Measurements from ENCODE around the gene GOLGA2. TPM values are rescaled to one million over a fixed set of nuclear protein-coding genes. Genes with fewer than 3 reads are reported as not detected.
A peak's percentile ranks its signal among the peaks of the same experiment; 100 is the strongest.

The GOLGA2 gene
- total and polyA plus RNA-seq, 2 of the 4 experiments (the other 2 are of a cell fraction) = 118 to 146 TPM

DNA sequence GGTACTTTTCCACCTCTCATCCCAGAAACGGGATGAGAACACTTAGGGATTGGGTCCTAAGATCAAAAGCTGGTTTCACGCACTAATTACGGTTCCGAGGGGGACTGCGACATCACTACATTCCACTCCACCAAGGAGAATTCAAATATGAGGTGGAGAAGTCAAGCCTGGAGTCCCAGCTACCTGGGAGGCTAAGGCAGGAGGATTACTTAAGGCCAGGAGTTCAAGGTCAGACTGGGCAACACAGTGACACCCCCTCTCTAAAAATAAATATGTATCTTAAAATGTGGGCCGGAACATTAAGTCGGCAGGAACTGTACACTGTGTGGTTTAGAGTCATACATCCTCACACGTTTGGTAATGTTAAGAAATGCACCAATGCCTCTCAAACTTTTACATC, 1.6 kb downstream of the GOLGA2 start:
- no peak overlapping the region for H4K5ac ChIP-seq (ENCODE audit: low read depth, low read length)
- H2AK5ac ChIP-seq (ENCODE audit: low read depth, low read length) = peak overlapping the region; percentile 2; the same call in 1 of the 2 replicates
- no CpG with 5 or more reads among the region's 8 CpGs for WGBS, 2 experiments (ENCODE audit: extremely low coverage in 2 of 2, insufficient read length in 1 of 2)
- H2BK120ac ChIP-seq (ENCODE audit: low read depth, low read length) = no peak overlapping the region
- peak overlapping the region; percentile 29 for H2AK9ac ChIP-seq (replicated peaks; ENCODE audit: low read depth, low read length, poor library complexity)
- in situ Hi-C loops (cut with MboI; ENCODE audit: low sequenced_read_pairs) = no loop called here
- H3K4ac ChIP-seq (ENCODE audit: low read depth, low read length) = no peak overlapping the region; the same call in 1 of the 2 replicates
- BruUV-seq (replicated peaks) = no TSS peak
- no peak overlapping the region for H3K18ac ChIP-seq (ENCODE audit: low read depth, low read length)
- intact Hi-C loops (cut with micrococcal nuclease) = no loop called here
- H3K14ac ChIP-seq (replicated peaks; ENCODE audit: low read depth, low read length) = peak overlapping the region; percentile 80
- H3K23ac ChIP-seq (ENCODE audit: low read depth, low read length) = peak overlapping the region; percentile 91; the same call in 1 of the 2 replicates
- dilution Hi-C loops (cut with HindIII; ENCODE audit: low sequenced_read_pairs, unreplicated experiment) = no loop called here
- no peak overlapping the region for H2AFZ ChIP-seq (replicated peaks; ENCODE audit: low read length, poor library complexity)
- no peak overlapping the region for H2BK20ac ChIP-seq (ENCODE audit: low read depth, low read length)
- H3K79me1 ChIP-seq (ENCODE audit: low read depth in 1 of 2, low read length in 2 of 2) = peaks cover 29 to 79% of the 10 kb centered on the region in 2 experiments
- peak overlapping the region; percentile 97 for H3K4me2 ChIP-seq (ENCODE audit: low read depth, low read length)
- TF ChIP-seq BHLHE40 (IDR thresholded peaks at IDR 0.05; ENCODE audit: low read depth, low read length) (no peak), FOS (IDR thresholded peaks at IDR 0.05; ENCODE audit: low read depth, low read length) (no peak), RAD21 (IDR thresholded peaks at IDR 0.05; ENCODE audit: low read length) (no peak), RCOR1 (IDR thresholded peaks at IDR 0.05; ENCODE audit: insufficient replicate concordance, low read length) (no peak), RFX5 (IDR thresholded peaks at IDR 0.05; ENCODE audit: low read depth, low read length) (no peak), MAZ (IDR thresholded peaks at IDR 0.05; ENCODE audit: borderline replicate concordance, low read depth, low read length) (no peak), MAFK (IDR thresholded peaks at IDR 0.05; ENCODE audit: low read depth, low read length) (no peak), CEBPB (IDR thresholded peaks at IDR 0.05; ENCODE audit: low read depth, low read length) (no peak), POLR2A (IDR thresholded peaks at IDR 0.05; ENCODE audit: low read depth, low read length) (no peak), NFE2L2 (IDR thresholded peaks at IDR 0.05; ENCODE audit: low read depth, low read length) (no peak), MXI1 (IDR thresholded peaks at IDR 0.05; ENCODE audit: borderline replicate concordance, low read depth, low read length) (no peak), CHD1 (IDR thresholded peaks at IDR 0.05; ENCODE audit: low read depth, low read length) (no peak), SMC3 (IDR thresholded peaks at IDR 0.05; ENCODE audit: low read depth, low read length) (no peak)
- TF ChIP-seq, protein P1, sequence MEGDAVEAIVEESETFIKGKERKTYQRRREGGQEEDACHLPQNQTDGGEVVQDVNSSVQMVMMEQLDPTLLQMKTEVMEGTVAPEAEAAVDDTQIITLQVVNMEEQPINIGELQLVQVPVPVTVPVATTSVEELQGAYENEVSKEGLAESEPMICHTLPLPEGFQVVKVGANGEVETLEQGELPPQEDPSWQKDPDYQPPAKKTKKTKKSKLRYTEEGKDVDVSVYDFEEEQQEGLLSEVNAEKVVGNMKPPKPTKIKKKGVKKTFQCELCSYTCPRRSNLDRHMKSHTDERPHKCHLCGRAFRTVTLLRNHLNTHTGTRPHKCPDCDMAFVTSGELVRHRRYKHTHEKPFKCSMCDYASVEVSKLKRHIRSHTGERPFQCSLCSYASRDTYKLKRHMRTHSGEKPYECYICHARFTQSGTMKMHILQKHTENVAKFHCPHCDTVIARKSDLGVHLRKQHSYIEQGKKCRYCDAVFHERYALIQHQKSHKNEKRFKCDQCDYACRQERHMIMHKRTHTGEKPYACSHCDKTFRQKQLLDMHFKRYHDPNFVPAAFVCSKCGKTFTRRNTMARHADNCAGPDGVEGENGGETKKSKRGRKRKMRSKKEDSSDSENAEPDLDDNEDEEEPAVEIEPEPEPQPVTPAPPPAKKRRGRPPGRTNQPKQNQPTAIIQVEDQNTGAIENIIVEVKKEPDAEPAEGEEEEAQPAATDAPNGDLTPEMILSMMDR (conservative IDR thresholded peaks at IDR 0.05; ENCODE audit: low read depth, low read length) = no peak
- TF ChIP-seq, protein P2, sequence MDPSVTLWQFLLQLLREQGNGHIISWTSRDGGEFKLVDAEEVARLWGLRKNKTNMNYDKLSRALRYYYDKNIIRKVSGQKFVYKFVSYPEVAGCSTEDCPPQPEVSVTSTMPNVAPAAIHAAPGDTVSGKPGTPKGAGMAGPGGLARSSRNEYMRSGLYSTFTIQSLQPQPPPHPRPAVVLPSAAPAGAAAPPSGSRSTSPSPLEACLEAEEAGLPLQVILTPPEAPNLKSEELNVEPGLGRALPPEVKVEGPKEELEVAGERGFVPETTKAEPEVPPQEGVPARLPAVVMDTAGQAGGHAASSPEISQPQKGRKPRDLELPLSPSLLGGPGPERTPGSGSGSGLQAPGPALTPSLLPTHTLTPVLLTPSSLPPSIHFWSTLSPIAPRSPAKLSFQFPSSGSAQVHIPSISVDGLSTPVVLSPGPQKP (IDR thresholded peaks at IDR 0.05; ENCODE audit: borderline replicate concordance, low read depth, low read length) = no peak
- TF ChIP-seq, protein P3, sequence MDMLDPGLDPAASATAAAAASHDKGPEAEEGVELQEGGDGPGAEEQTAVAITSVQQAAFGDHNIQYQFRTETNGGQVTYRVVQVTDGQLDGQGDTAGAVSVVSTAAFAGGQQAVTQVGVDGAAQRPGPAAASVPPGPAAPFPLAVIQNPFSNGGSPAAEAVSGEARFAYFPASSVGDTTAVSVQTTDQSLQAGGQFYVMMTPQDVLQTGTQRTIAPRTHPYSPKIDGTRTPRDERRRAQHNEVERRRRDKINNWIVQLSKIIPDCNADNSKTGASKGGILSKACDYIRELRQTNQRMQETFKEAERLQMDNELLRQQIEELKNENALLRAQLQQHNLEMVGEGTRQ (IDR thresholded peaks at IDR 0.05; ENCODE audit: low read depth, low read length) = no peak
- no peak for ATAC-seq (ENCODE audit: low read depth)
- ChIA-PET CTCF (no interaction called here), POLR2A (ENCODE audit: unreplicated experiment) (no interaction called here)
- H2BK15ac ChIP-seq (ENCODE audit: low read depth, low read length) = no peak overlapping the region
- H4K20me1 ChIP-seq (ENCODE audit: insufficient read depth, low read length) = peaks cover 26% of the 10 kb centered on the region
- H4K8ac ChIP-seq (ENCODE audit: low read depth in 2 of 2, low read length in 2 of 2) = no peak overlapping the region
- H2BK5ac ChIP-seq (ENCODE audit: low read depth, low read length, poor library complexity, severe bottlenecking) = no peak overlapping the region
- no peaks in the 10 kb centered on the region for H3K27me3 ChIP-seq (ENCODE audit: control insufficient read depth, insufficient read depth, low read length)
- peak overlapping the region; percentile 34; the same call in 1 of the 2 replicates for H3K9ac ChIP-seq (ENCODE audit: low read depth, low read length)
- H4K91ac ChIP-seq (ENCODE audit: insufficient read depth, low read depth, low read length) = no peak overlapping the region
- peaks cover 26% of the 10 kb centered on the region for H3K36me3 ChIP-seq (ENCODE audit: control insufficient read depth, insufficient read depth, low read length)
- no peak for DNase-seq
- H3K56ac ChIP-seq (ENCODE audit: extremely low read depth, insufficient read depth, low read length) = no peak overlapping the region
- H3K27ac ChIP-seq (ENCODE audit: insufficient read depth, low read length) = no peak overlapping the region
- peaks cover 7% of the 10 kb centered on the region for H3K4me1 ChIP-seq (ENCODE audit: control insufficient read depth, insufficient read depth, low read length)
- no peaks in the 10 kb centered on the region for H3K9me3 ChIP-seq (ENCODE audit: control insufficient read depth, insufficient read depth, low read length)
- H3K9me1 ChIP-seq (ENCODE audit: insufficient read depth, low read length) = peaks cover 14% of the 10 kb centered on the region
- H3K4me3 ChIP-seq (ENCODE audit: insufficient read depth, low read depth, low read length) = peak overlapping the region; percentile 96; the same call in 1 of the 2 replicates
